ENCODE results near the gene AIPL1. TPM values are rescaled to one million over a fixed set of nuclear protein-coding genes. Genes with fewer than 3 reads are reported as not detected.

AIPL1 gene
- total RNA-seq, 1 experiment from 2014 or later: not detected

- H3K27ac ChIP-seq (ENCODE audit: low read depth, low read length, poor library complexity, severe bottlenecking): no peak overlapping the region
- H3K27me3 ChIP-seq (replicated peaks; ENCODE audit: insufficient read depth, low read depth, low read length, poor library complexity): no peaks in the 10 kb centered on the region
- no TSS peak for BruUV-seq (replicated peaks)
- intact Hi-C loops (cut with micrococcal nuclease; ENCODE audit: unreplicated experiment): no loop called here
- H3K4me3 ChIP-seq (ENCODE audit: low read depth, low read length, poor library complexity, severe bottlenecking): no peak overlapping the region
- POLR2A ChIA-PET (ENCODE audit: low non-redundant PET): no interaction called here
- no peak for DNase-seq (ENCODE audit: low spot score)
- no peaks in the 10 kb centered on the region for H3K9me3 ChIP-seq (ENCODE audit: low read depth, low read length, poor library complexity, severe bottlenecking)
- H3K4me1 ChIP-seq (ENCODE audit: insufficient read depth, low read length, poor library complexity, severe bottlenecking): peaks cover 26% of the 10 kb centered on the region
- H3K36me3 ChIP-seq (ENCODE audit: insufficient read depth, low read length, poor library complexity, severe bottlenecking): no peaks in the 10 kb centered on the region
- TF ChIP-seq, protein P1, sequence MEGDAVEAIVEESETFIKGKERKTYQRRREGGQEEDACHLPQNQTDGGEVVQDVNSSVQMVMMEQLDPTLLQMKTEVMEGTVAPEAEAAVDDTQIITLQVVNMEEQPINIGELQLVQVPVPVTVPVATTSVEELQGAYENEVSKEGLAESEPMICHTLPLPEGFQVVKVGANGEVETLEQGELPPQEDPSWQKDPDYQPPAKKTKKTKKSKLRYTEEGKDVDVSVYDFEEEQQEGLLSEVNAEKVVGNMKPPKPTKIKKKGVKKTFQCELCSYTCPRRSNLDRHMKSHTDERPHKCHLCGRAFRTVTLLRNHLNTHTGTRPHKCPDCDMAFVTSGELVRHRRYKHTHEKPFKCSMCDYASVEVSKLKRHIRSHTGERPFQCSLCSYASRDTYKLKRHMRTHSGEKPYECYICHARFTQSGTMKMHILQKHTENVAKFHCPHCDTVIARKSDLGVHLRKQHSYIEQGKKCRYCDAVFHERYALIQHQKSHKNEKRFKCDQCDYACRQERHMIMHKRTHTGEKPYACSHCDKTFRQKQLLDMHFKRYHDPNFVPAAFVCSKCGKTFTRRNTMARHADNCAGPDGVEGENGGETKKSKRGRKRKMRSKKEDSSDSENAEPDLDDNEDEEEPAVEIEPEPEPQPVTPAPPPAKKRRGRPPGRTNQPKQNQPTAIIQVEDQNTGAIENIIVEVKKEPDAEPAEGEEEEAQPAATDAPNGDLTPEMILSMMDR (conservative IDR thresholded peaks at IDR 0.05; ENCODE audit: low read depth, low read length): no peak
- CTCF ChIA-PET: interaction anchor here (0.7 kb wide), 1 partner anchor 8 kb away, joined by 3 read pairs; no protein-coding TSS in a partner anchor
Observed at GRCh38 chr17:6480303-6480675, 45.4 kb upstream of the AIPL1 start.

DNA sequence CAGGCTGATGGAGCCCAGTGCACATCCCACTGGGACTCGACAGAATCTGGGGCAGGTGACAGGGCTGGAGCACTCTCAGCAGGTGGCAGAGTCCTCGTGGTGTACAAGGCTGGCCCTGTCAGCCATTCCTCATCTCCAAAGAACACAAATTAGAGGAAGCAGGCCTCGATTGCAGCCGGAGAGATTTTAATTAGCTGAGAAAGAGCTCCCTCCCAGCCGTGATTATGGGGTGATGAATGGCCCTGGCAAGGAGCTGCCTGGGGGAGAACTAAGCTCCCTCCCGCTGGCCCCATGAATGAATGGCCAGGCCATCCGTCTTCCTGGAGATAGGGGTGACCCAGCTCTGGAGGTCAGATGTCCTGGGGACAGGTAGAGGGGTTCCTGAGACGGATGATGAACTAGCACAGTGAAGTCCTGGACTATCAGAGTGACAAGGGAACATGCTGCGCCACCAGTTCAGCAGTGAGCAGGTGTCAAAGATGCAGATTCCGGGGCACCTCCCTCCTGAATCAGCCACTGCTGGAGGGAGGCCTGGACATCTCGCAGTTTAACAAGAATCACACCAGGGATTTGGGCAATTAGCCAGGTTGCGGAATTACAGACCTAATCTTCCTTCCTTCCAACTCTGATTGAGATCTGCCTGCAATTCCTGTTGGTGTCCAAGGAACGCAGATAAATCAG lies 44.8 kb upstream of the AIPL1 start:
- H3K4me3 ChIP-seq (ENCODE audit: low read depth, low read length, poor library complexity, severe bottlenecking): no peak overlapping the region
- no peaks in the 10 kb centered on the region for H3K36me3 ChIP-seq (ENCODE audit: insufficient read depth, low read length, poor library complexity, severe bottlenecking)
- no TSS peak for BruUV-seq (replicated peaks)
- intact Hi-C loops (cut with micrococcal nuclease; ENCODE audit: unreplicated experiment): loop anchor here (10.0 kb wide), 1 partner anchor 165 kb away; the partner anchor contains the start of genes KIAA0753 and TXNDC17
- peak; percentile 56 for DNase-seq (ENCODE audit: low spot score)
- TF ChIP-seq, protein P1 (conservative IDR thresholded peaks at IDR 0.05; ENCODE audit: low read depth, low read length): no peak
- TF ChIP-seq EZH2 (IDR thresholded peaks at IDR 0.05; ENCODE audit: borderline replicate concordance, low read depth, low read length, poor library complexity, severe bottlenecking): no peak
- H3K4me1 ChIP-seq (ENCODE audit: insufficient read depth, low read length, poor library complexity, severe bottlenecking): peaks cover 30% of the 10 kb centered on the region
- no peaks in the 10 kb centered on the region for H3K27me3 ChIP-seq (replicated peaks; ENCODE audit: insufficient read depth, low read depth, low read length, poor library complexity)
- ChIA-PET CTCF (no interaction called here), POLR2A (ENCODE audit: low non-redundant PET) (no interaction called here)
- H3K27ac ChIP-seq (ENCODE audit: low read depth, low read length, poor library complexity, severe bottlenecking): no peak overlapping the region
- H3K9me3 ChIP-seq (ENCODE audit: low read depth, low read length, poor library complexity, severe bottlenecking): no peaks in the 10 kb centered on the region

GRCh38 chr17:6478486-6478885 lies 43.6 kb upstream of the AIPL1 start:
- POLR2A ChIA-PET (ENCODE audit: low non-redundant PET): no interaction called here
- intact Hi-C loops (cut with micrococcal nuclease; ENCODE audit: unreplicated experiment): loop anchor here (10.0 kb wide), 1 partner anchor 166 kb away; the partner anchor contains the start of genes KIAA0753 and TXNDC17
- CTCF ChIA-PET: no interaction called here

More at GRCh38 chr17:6478486-6478885, 43.6 kb upstream of the AIPL1 start:
- Histone ChIP-seq H3K36me3 (ENCODE audit: insufficient read depth, low read length, poor library complexity, severe bottlenecking) (no peaks in the 10 kb centered on the region), H3K4me3 (ENCODE audit: low read depth, low read length, poor library complexity, severe bottlenecking) (no peak overlapping the region), H3K9me3 (ENCODE audit: low read depth, low read length, poor library complexity, severe bottlenecking) (no peaks in the 10 kb centered on the region), H3K27ac (ENCODE audit: low read depth, low read length, poor library complexity, severe bottlenecking) (no peak overlapping the region), H3K27me3 (replicated peaks; ENCODE audit: insufficient read depth, low read depth, low read length, poor library complexity) (no peaks in the 10 kb centered on the region), H3K4me1 (ENCODE audit: insufficient read depth, low read length, poor library complexity, severe bottlenecking) (peaks cover 30% of the 10 kb centered on the region)
- no TSS peak for BruUV-seq (replicated peaks)
- no peak for TF ChIP-seq EZH2 (IDR thresholded peaks at IDR 0.05; ENCODE audit: borderline replicate concordance, low read depth, low read length, poor library complexity, severe bottlenecking)
- TF ChIP-seq, protein P1 (conservative IDR thresholded peaks at IDR 0.05; ENCODE audit: low read depth, low read length): no peak
- DNase-seq (ENCODE audit: low spot score): no peak

All from A673 (cell line).